GM19043 (cell line): Measurements from ENCODE around the gene NEK4.
"Not testable (repeated sequence)": the region's sequence is repeated elsewhere in the genome, so short reads cannot be mapped to it uniquely, and the experiment has no call there.

Experiments used
- ATAC-seq: cut with Tn5 transposase; IDR thresholded peaks from one replicate; pipeline ENCODE4 v1.9.1; 2021; ENCODE audit warnings: low read depth; ENCODE audit not compliant: unreplicated experiment

The NEK4 gene

GRCh38 chr3:52743152-52743551, 27.6 kb downstream of the NEK4 start:
- no peak for ATAC-seq

- no peak for ATAC-seq
Observed at GRCh38 chr3:52742418-52743041, 28.2 kb downstream of the NEK4 start.

GRCh38 chr3:52739730-52740129, 31.0 kb downstream of the NEK4 start:
- ATAC-seq, result no peak

- ATAC-seq, result no peak
Observed at GRCh38 chr3:52733256-52733891, 37.4 kb downstream of the NEK4 start.

- ATAC-seq, result no peak
Observed at GRCh38 chr3:52731590-52731989, 39.1 kb downstream of the NEK4 start.

GRCh38 chr3:52730681-52731080, 40.1 kb downstream of the NEK4 start:
- ATAC-seq, result no peak

GRCh38 chr3:52728753-52729152, 42.0 kb downstream of the NEK4 start:
- not testable (repeated sequence) for ATAC-seq

GRCh38 chr3:52724511-52724910, 46.2 kb downstream of the NEK4 start:
- no peak for ATAC-seq

- no peak for ATAC-seq
Observed at GRCh38 chr3:52723935-52724334, 46.8 kb downstream of the NEK4 start.

GRCh38 chr3:52722491-52722890, 48.2 kb downstream of the NEK4 start:
- no peak for ATAC-seq

GRCh38 chr3:52721730-52722008, 49.1 kb downstream of the NEK4 start:
- no peak for ATAC-seq

GRCh38 chr3:52721002-52721729, 49.6 kb downstream of the NEK4 start:
- no peak for ATAC-seq

- no peak for ATAC-seq
Observed at GRCh38 chr3:52719618-52720017, 51.1 kb downstream of the NEK4 start.

- no peak for ATAC-seq
Observed at GRCh38 chr3:52715714-52716305, 54.9 kb downstream of the NEK4 start.

GRCh38 chr3:52714335-52715302, 56.1 kb downstream of the NEK4 start:
- no peak for ATAC-seq

GRCh38 chr3:52712291-52713212, 58.2 kb downstream of the NEK4 start:
- ATAC-seq, result no peak

GRCh38 chr3:52710512-52710911, 60.2 kb downstream of the NEK4 start:
- ATAC-seq, result no peak

GRCh38 chr3:52707585-52707984, 63.2 kb downstream of the NEK4 start:
- ATAC-seq, result no peak
